Activated CD4-positive, alpha-beta T cell treated with anti-CD3 and anti-CD28 coated beads for 4 hours (primary cell): ENCODE data around the gene TBC1D3B.
A peak's percentile ranks its signal among the peaks of the same experiment; 100 is the strongest.
"Not testable (repeated sequence)": the region's sequence is repeated elsewhere in the genome, so short reads cannot be mapped to it uniquely, and the experiment has no call there.

Experiments used
- DNase-seq, 2 donors: peaks; one replicate each; pipeline ENCODE4 v3.0.0-alpha.2; 2020

Gene TBC1D3B

DNA sequence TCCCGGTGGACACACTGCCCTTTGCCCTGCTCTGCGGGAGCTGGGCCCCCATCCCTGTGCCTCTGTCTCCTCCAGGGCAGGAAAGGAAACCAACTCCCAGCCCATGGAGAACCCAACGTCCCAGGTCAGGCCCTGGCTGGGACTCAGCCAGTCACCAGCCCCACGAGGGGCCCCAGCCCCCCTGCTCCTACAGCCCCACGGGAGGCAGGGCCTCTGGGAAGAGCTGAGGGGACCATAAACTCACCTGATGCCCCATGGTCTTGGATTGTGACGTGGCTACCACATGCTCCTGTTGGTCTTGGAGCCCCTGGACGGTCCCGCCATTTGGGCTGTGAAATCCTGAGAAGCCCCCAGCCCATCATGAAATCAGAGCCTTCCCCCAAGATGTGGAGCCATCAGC is 7.6 kb downstream of the TBC1D3B start:
- DNase-seq: not testable (repeated sequence)

DNA sequence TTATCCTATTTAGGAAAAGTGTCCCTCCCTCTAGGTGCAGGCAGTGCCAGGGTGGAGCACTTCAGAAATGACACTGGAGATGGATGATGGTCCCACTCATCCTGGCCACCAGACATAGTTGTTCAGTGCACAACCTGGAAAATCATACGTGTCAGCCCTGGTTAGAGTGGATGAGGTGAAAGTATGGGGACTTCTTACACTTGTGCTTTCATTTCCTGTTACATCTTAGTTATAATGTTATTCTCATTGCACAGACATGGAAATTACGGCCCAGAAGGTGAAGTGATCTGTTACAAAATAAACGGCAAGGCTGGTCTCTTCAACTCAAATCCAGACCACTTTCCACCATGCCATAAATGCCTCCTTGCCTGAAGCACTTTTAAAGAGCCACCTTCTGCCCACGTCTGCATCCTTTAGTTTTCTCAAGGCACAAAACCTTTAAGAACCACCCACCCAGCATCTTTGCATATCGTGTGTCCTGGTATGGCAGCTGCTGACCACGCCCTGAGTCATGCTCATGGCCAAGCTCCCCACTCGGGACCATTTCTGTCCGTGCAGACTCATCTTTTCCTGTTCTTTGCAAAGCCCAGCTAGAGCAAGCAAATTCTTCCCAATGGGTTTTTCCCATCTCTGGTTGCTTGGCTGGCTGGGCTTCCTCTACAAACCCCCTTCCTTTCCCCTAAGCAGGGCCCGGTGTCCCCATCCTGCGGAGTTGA is 22.4 kb downstream of the TBC1D3B start:
- DNase-seq: no peak

DNA sequence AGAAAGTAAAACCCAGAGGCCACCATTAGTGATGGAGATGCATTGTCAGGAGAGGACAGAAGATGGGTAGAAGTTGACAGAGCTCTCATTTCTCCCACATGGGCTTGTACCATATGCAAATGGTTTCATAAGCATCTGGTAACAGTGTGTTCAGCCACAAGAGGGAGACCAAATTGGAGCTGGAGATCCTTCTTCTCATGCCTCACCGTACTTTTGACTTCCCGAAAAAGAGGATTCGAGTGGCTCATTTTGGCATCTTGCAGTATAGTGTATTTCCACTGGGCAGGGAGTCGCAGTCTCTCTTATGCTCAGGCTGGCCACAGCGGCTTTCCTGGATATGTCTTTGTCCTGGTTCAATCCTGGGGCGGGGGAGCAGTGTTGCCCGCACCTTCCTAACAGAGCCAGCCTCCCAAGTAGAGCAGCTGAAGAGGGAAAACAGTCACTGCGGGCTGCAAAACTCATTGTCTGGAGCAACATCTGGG is 23.8 kb downstream of the TBC1D3B start:
- DNase-seq: no peak

- DNase-seq: no peak
Observed at GRCh38 chr17:36151891-36152638, 24.4 kb downstream of the TBC1D3B start.

DNA sequence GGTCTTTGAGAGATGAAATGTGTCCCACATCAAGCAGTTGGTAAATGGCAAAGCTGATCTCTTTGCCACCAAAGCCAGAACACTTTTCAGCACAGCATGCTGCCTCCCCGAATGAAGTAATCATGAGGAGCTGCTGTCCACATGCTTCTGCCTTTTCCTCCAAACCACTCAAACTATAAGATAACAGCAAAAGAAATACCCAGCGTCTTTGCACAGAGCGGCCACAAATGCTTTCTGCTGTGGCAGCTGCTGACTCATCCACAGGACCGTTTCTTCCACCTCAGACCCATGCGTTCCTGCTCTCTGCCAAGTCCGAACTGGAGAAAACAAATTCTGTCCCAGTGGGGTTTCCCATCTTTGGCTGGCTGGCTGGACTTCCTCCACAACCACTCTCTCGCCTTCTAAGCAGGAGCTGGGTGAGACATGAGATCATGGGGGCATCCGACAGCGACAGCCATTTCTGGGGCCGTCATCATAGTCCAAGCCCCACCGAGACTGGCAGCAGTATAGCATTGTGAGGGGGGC is 27.1 kb downstream of the TBC1D3B start:
- DNase-seq: no peak

GRCh38 chr17:36148559-36149295 is 27.7 kb downstream of the TBC1D3B start:
- peak; percentile 45 to 47 for DNase-seq

DNA sequence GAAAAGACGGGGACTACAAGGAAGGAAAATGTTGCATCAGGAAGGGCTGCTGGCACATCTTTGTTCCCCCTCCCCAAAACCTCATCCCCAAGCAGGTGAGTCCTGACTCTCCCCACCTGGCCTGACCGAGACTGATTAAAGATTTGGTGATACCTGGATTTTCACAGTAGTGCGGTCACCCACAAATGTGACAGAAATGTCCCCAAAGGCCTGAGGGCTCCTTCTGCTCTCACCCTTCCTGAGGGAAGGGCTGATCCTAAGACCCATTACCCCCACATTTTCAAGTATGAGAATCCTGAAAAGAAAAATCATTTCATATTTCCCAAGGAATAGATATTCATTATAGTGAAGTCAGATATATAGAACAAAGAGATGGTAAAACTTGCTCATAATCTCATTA is 28.8 kb downstream of the TBC1D3B start:
- no peak for DNase-seq

DNA sequence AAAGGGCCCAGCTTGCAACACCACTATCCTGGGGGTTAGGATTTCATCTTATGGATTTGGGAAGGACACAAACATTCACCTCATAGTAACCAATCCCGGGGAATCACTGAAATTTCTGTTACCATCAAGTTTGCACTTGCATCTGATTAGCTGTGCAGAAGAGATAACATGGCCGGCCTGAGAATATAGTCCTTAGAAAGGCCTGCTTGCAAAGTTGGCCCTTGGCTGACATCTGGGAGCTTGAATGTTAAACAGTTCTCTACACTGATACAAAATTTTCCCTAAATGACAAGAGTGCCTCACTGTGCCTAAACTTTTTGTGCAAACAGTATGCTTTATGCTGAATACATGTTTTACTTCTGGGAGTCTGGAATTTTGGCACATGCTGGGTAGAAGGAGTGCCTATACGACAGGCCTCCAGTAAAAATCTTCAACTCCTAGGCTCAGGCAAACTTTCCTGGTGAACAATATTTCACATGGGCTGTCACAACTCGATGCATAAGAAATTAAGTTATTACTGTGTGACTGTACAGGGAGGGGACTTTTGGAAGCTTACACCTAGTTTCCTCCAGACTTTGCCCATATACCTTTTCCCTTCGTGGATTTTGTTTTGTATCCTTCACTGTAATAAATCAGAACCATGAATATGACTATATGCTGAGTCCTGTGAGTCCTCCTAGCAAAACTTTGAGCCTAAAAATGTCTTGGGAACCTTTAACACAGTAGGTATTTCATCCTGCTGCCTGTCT is 31.3 kb downstream of the TBC1D3B start:
- DNase-seq: no peak

DNA sequence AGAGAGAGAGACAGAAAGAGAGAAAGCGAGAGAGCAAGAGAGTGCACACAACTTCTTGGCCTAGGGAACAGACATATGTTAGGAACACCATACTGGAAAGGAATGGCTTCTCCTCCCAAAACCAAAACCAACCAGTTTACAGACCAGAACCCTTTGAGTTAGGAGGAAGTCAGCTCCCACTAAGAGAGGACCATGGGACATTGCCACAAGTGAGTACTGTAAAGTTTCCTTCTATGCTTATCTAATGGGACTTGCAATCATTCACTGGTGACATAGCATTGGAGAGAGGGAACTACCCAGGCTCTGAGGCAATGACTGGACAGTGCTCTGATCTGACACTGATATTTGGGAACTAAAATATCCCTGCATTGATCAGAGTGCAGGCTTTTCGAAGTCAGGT is 32.4 kb downstream of the TBC1D3B start:
- no peak for DNase-seq

DNA sequence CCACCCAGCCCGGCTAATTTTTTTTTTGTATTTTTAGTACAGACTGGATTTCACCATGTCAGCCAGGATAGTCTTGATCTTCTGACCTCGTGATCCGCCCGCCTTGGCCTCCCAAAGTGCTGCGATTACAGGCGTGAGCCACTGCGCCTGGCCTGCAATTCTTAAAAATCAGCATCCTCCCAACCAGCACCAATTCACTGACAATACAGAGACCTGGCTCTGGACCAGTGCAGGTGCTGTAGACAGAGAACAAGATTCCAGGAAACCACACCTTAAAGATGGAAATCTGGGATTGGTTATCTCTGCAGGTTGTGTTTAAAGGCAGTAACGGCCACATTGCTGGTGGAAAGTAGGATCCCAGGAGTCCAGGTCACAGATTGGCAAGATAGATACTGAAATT is 33.6 kb downstream of the TBC1D3B start:
- no peak for DNase-seq

DNA sequence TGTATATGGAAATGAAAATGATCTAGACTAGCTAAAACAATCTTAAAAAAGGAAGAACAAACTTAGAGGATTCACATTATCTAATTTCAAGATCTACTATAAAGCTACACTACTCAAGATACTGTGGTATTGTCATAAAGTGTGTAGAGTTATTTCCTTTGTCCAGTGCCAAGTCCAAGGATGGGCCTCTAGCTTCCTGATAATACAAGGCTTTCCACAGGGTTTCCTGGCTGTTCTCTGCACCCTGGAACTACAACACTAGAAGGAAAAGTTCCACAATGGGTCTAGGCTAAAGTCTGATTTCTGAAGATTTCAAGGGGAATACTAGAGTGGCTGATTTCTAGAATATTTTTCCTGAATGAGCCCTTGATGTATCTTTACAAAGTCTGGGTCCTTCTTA is 34.2 kb downstream of the TBC1D3B start:
- DNase-seq: no peak

- no peak for DNase-seq
Observed at GRCh38 chr17:36136439-36136838, 40.0 kb downstream of the TBC1D3B start.

GRCh38 chr17:36136036-36136435 is 40.4 kb downstream of the TBC1D3B start:
- no peak for DNase-seq

GRCh38 chr17:36135465-36135864 is 41.0 kb downstream of the TBC1D3B start:
- DNase-seq: no peak

DNA sequence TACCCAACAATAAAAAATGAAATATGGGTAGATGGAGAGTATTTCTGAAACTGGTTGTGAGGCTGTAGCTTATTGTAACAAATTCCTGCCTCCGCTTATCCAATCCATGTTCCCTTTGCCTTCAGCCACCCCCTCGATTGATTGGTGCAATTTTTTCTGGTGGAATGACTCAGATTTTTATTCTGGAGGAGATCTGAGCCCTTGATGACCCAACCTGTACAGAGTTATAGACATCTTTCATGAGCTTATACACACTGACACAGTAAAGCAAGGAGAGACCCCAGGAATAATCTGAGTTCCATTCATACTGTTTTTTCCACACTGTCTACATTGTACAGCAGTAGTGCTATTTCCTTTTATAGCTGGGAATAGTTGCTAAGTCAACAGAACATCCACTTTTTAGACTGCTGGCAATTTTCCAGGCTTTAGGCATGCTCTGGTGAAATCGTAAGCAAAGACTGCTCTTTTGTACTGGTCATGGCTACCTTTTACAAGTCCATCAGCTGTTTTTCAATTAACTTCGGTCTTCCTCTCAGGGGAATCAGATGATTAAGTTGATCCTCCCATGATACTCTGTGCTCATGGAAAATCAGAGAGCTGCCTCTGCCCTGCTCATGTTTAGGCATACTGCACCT is 42.7 kb downstream of the TBC1D3B start:
- no peak for DNase-seq

- DNase-seq: no peak
Observed at GRCh38 chr17:36132421-36132831, 44.0 kb downstream of the TBC1D3B start.

DNA sequence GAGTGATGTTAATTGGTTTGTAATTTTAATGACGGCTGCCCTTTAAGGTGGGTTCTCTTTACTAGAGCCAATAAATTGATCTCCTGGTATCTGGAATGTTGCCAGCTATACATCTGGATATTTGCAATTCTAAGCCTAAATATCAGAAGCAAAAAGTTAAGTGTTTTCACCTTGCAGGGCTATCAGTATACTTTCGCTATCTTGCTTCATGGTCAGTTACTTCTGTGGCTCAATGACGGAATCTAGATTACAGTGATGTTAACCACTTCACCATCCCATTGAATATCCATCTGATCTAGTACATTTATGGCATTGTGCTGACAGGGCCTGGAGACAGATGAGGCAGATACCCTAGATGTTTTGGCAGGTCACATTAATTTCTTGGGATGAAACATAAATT is 44.5 kb downstream of the TBC1D3B start:
- no peak for DNase-seq

- DNase-seq: no peak
Observed at GRCh38 chr17:36131421-36131820, 45.0 kb downstream of the TBC1D3B start.

GRCh38 chr17:36130346-36130745 is 46.1 kb downstream of the TBC1D3B start:
- no peak for DNase-seq

- DNase-seq: no peak
Observed at GRCh38 chr17:36129616-36130015, 46.8 kb downstream of the TBC1D3B start.

DNA sequence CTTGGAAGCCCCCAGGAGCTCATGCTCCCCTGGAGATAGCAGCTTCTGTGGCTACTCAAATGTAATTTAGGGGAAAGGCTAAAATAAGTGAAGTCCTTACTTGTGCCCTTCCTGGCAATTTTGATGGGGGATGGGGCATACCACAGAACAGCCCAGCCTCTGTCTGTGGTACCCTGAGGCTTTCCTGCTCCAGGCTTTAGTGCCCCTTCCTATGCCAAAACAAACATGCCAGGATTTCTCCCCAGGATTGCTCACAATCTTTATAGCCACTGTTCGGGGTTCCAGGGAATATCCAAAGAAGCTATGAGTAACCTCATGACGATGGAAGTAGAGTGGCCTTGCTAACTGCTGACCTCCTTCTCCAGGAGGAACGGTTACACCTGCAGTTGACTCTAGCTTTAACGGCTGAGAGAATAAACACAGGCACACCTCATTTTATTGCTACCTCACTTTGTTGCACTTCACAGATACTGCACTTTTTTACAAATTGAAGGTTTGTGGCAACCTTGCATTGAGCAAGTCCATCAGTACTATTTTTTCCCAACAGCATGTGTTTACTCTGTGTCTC is 47.9 kb downstream of the TBC1D3B start:
- DNase-seq: no peak

GRCh38 chr17:36127911-36128310 is 48.5 kb downstream of the TBC1D3B start:
- no peak for DNase-seq
